IMR-90 (cell line): ENCODE results near the gene PHOX2A. TPM values are rescaled to one million over a fixed set of nuclear protein-coding genes. Genes with fewer than 3 reads are reported as not detected.

Experiments used
- ATAC-seq: fragments of 200-7000 bp; cut with Tn5 transposase; 2 replicates; pipeline ENCODE4 v1.9.1; 2020; ENCODE audit warnings: low read depth, mild to moderate bottlenecking, moderate library complexity
- BruUV-seq: library from RNA; stranded (reverse); fragments of 400-500 nt; replicated peaks from 2 replicates; lab custom pipeline; 2021; lab: Mats Ljungman, UMichigan
- CTCF ChIA-PET: fragments of 300-600 bp; formaldehyde crosslinking; extraction: SDS; loops from one replicate; lab custom pipeline; 2021; ENCODE audit warnings: antibody characterized with exemption; lab: Yijun Ruan, JAX
- POLR2A ChIA-PET: fragments of 300-600 bp; sonication (Branson Sonifier 250); formaldehyde crosslinking; loops from one replicate; lab custom pipeline; 2022; ENCODE audit warnings: antibody characterized with exemption; ENCODE audit not compliant: unreplicated experiment; lab: Charles Lee
- DNase-seq: peaks from one replicate; pipeline ENCODE4 v3.0.0; 2013
- H2AFZ ChIP-seq: replicated peaks from 2 replicates; pipeline ENCODE3; 2013; ENCODE audit warnings: low read length, mild to moderate bottlenecking; ENCODE audit not compliant: poor library complexity
- H2AK5ac ChIP-seq: 2 replicates; pipeline ENCODE4 v1.6.1; 2013; ENCODE audit warnings: low read depth, low read length, inconsistent platforms
- H2AK9ac ChIP-seq: replicated peaks from 2 replicates; pipeline ENCODE3; 2013; ENCODE audit warnings: mild to moderate bottlenecking, low read depth, low read length, moderate library complexity; ENCODE audit not compliant: poor library complexity
- H2BK120ac ChIP-seq: 2 replicates; pipeline ENCODE4 v1.6.1; 2013; ENCODE audit warnings: low read depth, low read length, inconsistent platforms
- H2BK15ac ChIP-seq: 3 replicates; pipeline ENCODE4 v1.6.1; 2013; ENCODE audit warnings: low read depth, low read length, inconsistent platforms
- H2BK20ac ChIP-seq: 2 replicates; pipeline ENCODE4 v1.6.1; 2013; ENCODE audit warnings: low read depth, mild to moderate bottlenecking, inconsistent platforms, low read length, moderate library complexity
- H2BK5ac ChIP-seq: 2 replicates; pipeline ENCODE4 v1.6.1; 2013; ENCODE audit warnings: mild to moderate bottlenecking, low read depth, low read length, inconsistent platforms; ENCODE audit not compliant: poor library complexity, severe bottlenecking
- H3K14ac ChIP-seq: replicated peaks from 2 replicates; pipeline ENCODE4 v1.6.1; 2013; ENCODE audit warnings: low read depth, low read length, inconsistent platforms
- H3K18ac ChIP-seq: 2 replicates; pipeline ENCODE4 v1.6.1; 2013; ENCODE audit warnings: low read depth, low read length, control low read depth
- H3K23ac ChIP-seq: 2 replicates; pipeline ENCODE4 v1.6.1; 2013; ENCODE audit warnings: low read depth, low read length, inconsistent platforms
- H3K27ac ChIP-seq: 2 replicates; pipeline ENCODE4 v1.5.1; 2013; ENCODE audit warnings: mild to moderate bottlenecking, control low read depth, low read length; ENCODE audit not compliant: insufficient read depth
- H3K27me3 ChIP-seq: 2 replicates; pipeline ENCODE4 v1.6.1; 2013; ENCODE audit warnings: low read length; ENCODE audit not compliant: control insufficient read depth, insufficient read depth
- H3K36me3 ChIP-seq: 2 replicates; pipeline ENCODE4 v1.6.1; 2013; ENCODE audit warnings: low read length, mixed read lengths; ENCODE audit not compliant: control insufficient read depth, insufficient read depth
- H3K4ac ChIP-seq: 2 replicates; pipeline ENCODE4 v1.6.1; 2013; ENCODE audit warnings: low read depth, low read length, inconsistent platforms
- H3K4me1 ChIP-seq: 2 replicates; pipeline ENCODE4 v1.6.1; 2013; ENCODE audit warnings: low read length, mixed read lengths; ENCODE audit not compliant: control insufficient read depth, insufficient read depth
- H3K4me2 ChIP-seq: 2 replicates; pipeline ENCODE4 v1.6.1; 2013; ENCODE audit warnings: low read depth, mild to moderate bottlenecking, control low read depth, low read length, moderate library complexity
- H3K4me3 ChIP-seq: 2 replicates; pipeline ENCODE4 v1.5.1; 2013; ENCODE audit warnings: low read depth, mild to moderate bottlenecking, control low read depth, low read length, moderate library complexity; ENCODE audit not compliant: insufficient read depth
- H3K56ac ChIP-seq: 2 replicates; pipeline ENCODE4 v1.6.1; 2013; ENCODE audit warnings: low read length, inconsistent platforms; ENCODE audit not compliant: insufficient read depth; ENCODE audit errors: extremely low read depth
- H3K79me1 ChIP-seq, 2 experiments: 2 replicates each; pipeline ENCODE4 v1.6.1; 2013; ENCODE audit warnings: low read length in 2 of 2, inconsistent platforms in 1 of 2, low read depth in 1 of 2
- H3K9ac ChIP-seq: 2 replicates; pipeline ENCODE4 v1.6.1; 2013; ENCODE audit warnings: low read depth, low read length, control low read depth
- H3K9me1 ChIP-seq: 2 replicates; pipeline ENCODE4 v1.6.1; 2013; ENCODE audit warnings: low read length, inconsistent platforms; ENCODE audit not compliant: insufficient read depth
- H3K9me3 ChIP-seq: 2 replicates; pipeline ENCODE4 v1.6.1; 2013; ENCODE audit warnings: low read length; ENCODE audit not compliant: control insufficient read depth, insufficient read depth
- H4K20me1 ChIP-seq: 2 replicates; pipeline ENCODE4 v1.6.1; 2013; ENCODE audit warnings: low read length, inconsistent platforms; ENCODE audit not compliant: insufficient read depth
- H4K5ac ChIP-seq: 2 replicates; pipeline ENCODE4 v1.6.1; 2013; ENCODE audit warnings: mild to moderate bottlenecking, low read depth, low read length, control low read depth
- H4K8ac ChIP-seq, 2 experiments: 2 replicates each; pipeline ENCODE4 v1.6.1; 2013; ENCODE audit warnings: low read depth in 2 of 2, low read length in 2 of 2, control low read depth in 1 of 2, inconsistent platforms in 1 of 2
- H4K91ac ChIP-seq: 2 replicates; pipeline ENCODE4 v1.6.1; 2013; ENCODE audit warnings: low read depth, low read length, inconsistent platforms; ENCODE audit not compliant: insufficient read depth
- BHLHE40 ChIP-seq: fragments of 150-350 bp; IDR thresholded peaks from 2 replicates; pipeline ENCODE4 v1.6.1; 2016; ENCODE audit warnings: mild to moderate bottlenecking, low read depth, low read length
- ELK1 ChIP-seq: fragments of 150-350 bp; IDR thresholded peaks from 2 replicates; pipeline ENCODE4 v1.6.1; 2016; ENCODE audit warnings: low read depth, mild to moderate bottlenecking, low read length, moderate library complexity, borderline replicate concordance
- FOS ChIP-seq: fragments of 150-350 bp; IDR thresholded peaks from 2 replicates; pipeline ENCODE4 v1.6.1; 2016; ENCODE audit warnings: low read depth, low read length
- MAFK ChIP-seq: IDR thresholded peaks from 2 replicates; pipeline ENCODE4 v1.6.1; 2012; ENCODE audit warnings: low read depth, low read length, improper control_type of control experiment
- MXI1 ChIP-seq: IDR thresholded peaks from 2 replicates; pipeline ENCODE4 v1.6.1; 2012; ENCODE audit warnings: low read depth, mild to moderate bottlenecking, low read length, moderate library complexity, borderline replicate concordance
- NFE2L2 ChIP-seq: fragments of 150-350 bp; IDR thresholded peaks from 2 replicates; pipeline ENCODE4 v1.6.1; 2016; ENCODE audit warnings: low read depth, mild to moderate bottlenecking, low read length
- POLR2A ChIP-seq: IDR thresholded peaks from 2 replicates; pipeline ENCODE4 v1.6.1; 2012; ENCODE audit warnings: mild to moderate bottlenecking, low read depth, low read length
- WGBS, 2 experiments: methylation state at CpG; one replicate each; pipeline versions ENCODE4 v1.1.5 to v1.1.7; 2013; ENCODE audit warnings: missing lambda C conversion rate in 2 of 2; ENCODE audit not compliant: insufficient read length in 1 of 2; ENCODE audit errors: extremely low coverage in 2 of 2; 5-methylcytosine and 5-hydroxymethylcytosine counted together
- dilution Hi-C: fragments of 300-500 bp; cut with HindIII; formaldehyde crosslinking; loops from one replicate; pipeline ENCODE4 v1.14.3; 2018; ENCODE audit warnings: low sequenced_read_pairs; ENCODE audit not compliant: unreplicated experiment
- in situ Hi-C: fragments of 300-500 bp; cut with MboI; formaldehyde crosslinking; loops from 3 replicates; pipeline ENCODE4 v1.14.3; 2019; ENCODE audit warnings: low sequenced_read_pairs, inconsistent platforms, mixed read lengths
- intact Hi-C: fragments of 100-400 bp; cut with micrococcal nuclease; formaldehyde crosslinking; loops from 2 replicates; pipeline ENCODE4 v1.10.0; 2022
- polyA plus RNA-seq, 3 experiments: library from polyadenylated mRNA; depleted of rRNA; stranded (reverse); fragments of >200 nt; gene quantifications; 2 replicates each; pipeline ENCODE4 v1.2.3, GENCODE V29; 2012; ENCODE audit warnings: low replicate concordance in 1 of 3
- total RNA-seq: library from RNA; depleted of rRNA; stranded (reverse); fragments of >200 nt; gene quantifications from 2 replicates; pipeline ENCODE4 v1.2.3, GENCODE V29; 2012
- TF ChIP-seq, protein P1 (sequence below): fragments of 150-350 bp; IDR thresholded peaks from 2 replicates; pipeline ENCODE4 v1.6.1; 2017; ENCODE audit warnings: mild to moderate bottlenecking, antibody characterized with exemption, low read length, low read depth
- TF ChIP-seq, protein P2 (sequence below): conservative IDR thresholded peaks from 2 replicates; pipeline ENCODE4 v1.5.1; 2012; ENCODE audit warnings: mild to moderate bottlenecking, low read depth, low read length, improper control_type of control experiment

PHOX2A gene
- total and polyA plus RNA-seq, 2 of the 4 experiments (the other 2 are of a cell fraction) = not detected

DNA sequence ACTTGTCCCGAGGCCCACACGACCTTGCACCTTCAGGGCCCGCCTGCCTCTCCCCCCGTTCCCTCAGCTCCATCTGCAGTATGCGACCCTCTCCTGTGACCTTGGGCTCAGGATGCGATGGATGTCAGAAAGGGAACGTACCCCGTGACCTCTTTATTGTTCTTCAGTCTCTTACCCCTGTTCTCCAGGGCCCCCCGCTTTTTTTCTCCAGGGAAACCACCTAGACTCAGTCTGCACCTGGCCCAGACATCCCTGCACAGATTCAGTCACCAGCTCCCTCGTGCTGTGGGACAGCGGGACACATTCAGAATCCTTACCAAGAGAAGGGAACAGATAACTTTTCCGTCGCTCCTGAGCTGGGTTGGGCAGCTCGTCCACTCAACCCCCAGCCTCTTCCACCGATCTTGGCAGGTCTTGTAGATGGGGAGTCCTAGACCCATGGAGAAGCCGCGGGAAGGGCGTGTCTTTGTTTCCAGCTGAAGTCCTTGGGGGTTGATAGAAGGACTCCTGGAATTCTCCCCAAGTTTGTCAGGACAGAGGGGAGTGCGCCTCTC is 1.4 kb upstream of the PHOX2A start:
- Histone ChIP-seq H3K4me1 (no peaks in the 10 kb centered on the region), H3K4me3 (no peak overlapping the region), H4K8ac (no peak overlapping the region), H2BK120ac (no peak overlapping the region), H3K9me1 (no peaks in the 10 kb centered on the region), H3K14ac (no peak overlapping the region), H4K91ac (no peak overlapping the region), H3K27me3 (peaks cover 86% of the 10 kb centered on the region), H3K56ac (no peak overlapping the region), H3K23ac (no peak overlapping the region), H3K27ac (no peak overlapping the region), H3K9me3 (peaks cover 7% of the 10 kb centered on the region), H3K36me3 (no peaks in the 10 kb centered on the region), H2AK9ac (no peak overlapping the region), H2AFZ (no peak overlapping the region), H3K18ac (no peak overlapping the region), H3K9ac (no peak overlapping the region), H2AK5ac (no peak overlapping the region), H3K4ac (no peak overlapping the region), H3K4me2 (no peak overlapping the region), H2BK15ac (no peak overlapping the region), H2BK5ac (no peak overlapping the region), H2BK20ac (no peak overlapping the region), H4K20me1 (no peaks in the 10 kb centered on the region), H3K79me1 (no peaks in the 10 kb centered on the region), H4K5ac (no peak overlapping the region)
- no peak for DNase-seq
- intact Hi-C loops (no loop called here), in situ Hi-C loops (no loop called here), dilution Hi-C loops (no loop called here)
- no TSS peak for BruUV-seq
- POLR2A ChIA-PET = no interaction called here
- TF ChIP-seq MAFK (no peak), MXI1 (no peak), ELK1 (no peak), FOS (no peak), POLR2A (no peak), BHLHE40 (no peak), NFE2L2 (no peak)
- TF ChIP-seq, protein P1, sequence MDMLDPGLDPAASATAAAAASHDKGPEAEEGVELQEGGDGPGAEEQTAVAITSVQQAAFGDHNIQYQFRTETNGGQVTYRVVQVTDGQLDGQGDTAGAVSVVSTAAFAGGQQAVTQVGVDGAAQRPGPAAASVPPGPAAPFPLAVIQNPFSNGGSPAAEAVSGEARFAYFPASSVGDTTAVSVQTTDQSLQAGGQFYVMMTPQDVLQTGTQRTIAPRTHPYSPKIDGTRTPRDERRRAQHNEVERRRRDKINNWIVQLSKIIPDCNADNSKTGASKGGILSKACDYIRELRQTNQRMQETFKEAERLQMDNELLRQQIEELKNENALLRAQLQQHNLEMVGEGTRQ = no peak
- TF ChIP-seq, protein P2, sequence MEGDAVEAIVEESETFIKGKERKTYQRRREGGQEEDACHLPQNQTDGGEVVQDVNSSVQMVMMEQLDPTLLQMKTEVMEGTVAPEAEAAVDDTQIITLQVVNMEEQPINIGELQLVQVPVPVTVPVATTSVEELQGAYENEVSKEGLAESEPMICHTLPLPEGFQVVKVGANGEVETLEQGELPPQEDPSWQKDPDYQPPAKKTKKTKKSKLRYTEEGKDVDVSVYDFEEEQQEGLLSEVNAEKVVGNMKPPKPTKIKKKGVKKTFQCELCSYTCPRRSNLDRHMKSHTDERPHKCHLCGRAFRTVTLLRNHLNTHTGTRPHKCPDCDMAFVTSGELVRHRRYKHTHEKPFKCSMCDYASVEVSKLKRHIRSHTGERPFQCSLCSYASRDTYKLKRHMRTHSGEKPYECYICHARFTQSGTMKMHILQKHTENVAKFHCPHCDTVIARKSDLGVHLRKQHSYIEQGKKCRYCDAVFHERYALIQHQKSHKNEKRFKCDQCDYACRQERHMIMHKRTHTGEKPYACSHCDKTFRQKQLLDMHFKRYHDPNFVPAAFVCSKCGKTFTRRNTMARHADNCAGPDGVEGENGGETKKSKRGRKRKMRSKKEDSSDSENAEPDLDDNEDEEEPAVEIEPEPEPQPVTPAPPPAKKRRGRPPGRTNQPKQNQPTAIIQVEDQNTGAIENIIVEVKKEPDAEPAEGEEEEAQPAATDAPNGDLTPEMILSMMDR = no peak
- ATAC-seq = no peak
- no CpG with 5 or more reads among the region's 19 CpGs for WGBS, 2 experiments
- CTCF ChIA-PET = no interaction called here
